ENCODE data around the gene LHFPL2.

GRCh38 chr5:78644741-78645300 is 3.8 kb downstream of the LHFPL2 start:
- TF ChIP-seq ELF4 (IDR thresholded peaks at IDR 0.05) (no peak), SUZ12 (IDR thresholded peaks at IDR 0.05) (no peak), ZNF384 (IDR thresholded peaks at IDR 0.05) (no peak), BHLHE40 (IDR thresholded peaks at IDR 0.05; ENCODE audit: borderline replicate concordance) (no peak), ARNT (IDR thresholded peaks at IDR 0.05) (no peak)
